Spleen (tissue), 11 donors: Measurements from ENCODE around the gene PNMA6E. TPM values are rescaled to one million over a fixed set of nuclear protein-coding genes. Genes with fewer than 3 reads are reported as not detected.

Experiments
- DNase-seq: peaks from one replicate; pipeline ENCODE4 v3.0.0-alpha.2; 2020
- H3K27ac ChIP-seq, 8 donors: fragments of 200-600 bp; sonication (generic) in 7 of 8; 1 replicate in 4 of 8; 2 replicates in 4 of 8; pipeline versions ENCODE4 v1.5.0 to v1.8.0; 2016 to 2021; ENCODE audit warnings: inconsistent platforms in 4 of 8, mild to moderate bottlenecking in 4 of 8, moderate library complexity in 1 of 8
- H3K27me3 ChIP-seq, 7 donors: fragments of 200-600 bp; sonication (generic) in 6 of 7; replicated peaks in 1 of 7; 1 replicate in 4 of 7; 2 replicates in 3 of 7; pipeline versions ENCODE4 v1.5.0 to v1.8.0; 2016 to 2021; ENCODE audit warnings: inconsistent platforms in 3 of 7, mild to moderate bottlenecking in 1 of 7
- H3K36me3 ChIP-seq, 6 donors: fragments of 200-600 bp; sonication (generic) in 5 of 6; 1 replicate in 4 of 6; 2 replicates in 2 of 6; pipeline versions ENCODE4 v1.5.0 to v1.8.0; 2016 to 2021; ENCODE audit warnings: inconsistent platforms in 2 of 6
- H3K4me1 ChIP-seq, 6 donors: fragments of 200-600 bp; sonication (generic) in 5 of 6; 1 replicate in 3 of 6; 2 replicates in 3 of 6; pipeline versions ENCODE4 v1.5.0 to v1.8.0; 2016 to 2021; ENCODE audit warnings: inconsistent platforms in 3 of 6
- H3K4me3 ChIP-seq, 8 donors: fragments of 200-600 bp; sonication (generic) in 7 of 8; 1 replicate in 4 of 8; 2 replicates in 4 of 8; pipeline versions ENCODE4 v1.5.0 to v1.8.0; 2016 to 2021; ENCODE audit warnings: inconsistent platforms in 4 of 8, mild to moderate bottlenecking in 4 of 8, moderate library complexity in 2 of 8
- H3K9me3 ChIP-seq, 8 donors: fragments of 200-600 bp; sonication (generic) in 7 of 8; 1 replicate in 4 of 8; 2 replicates in 4 of 8; pipeline versions ENCODE4 v1.5.0 to v1.8.0; 2016 to 2021; ENCODE audit warnings: inconsistent platforms in 4 of 8
- POLR2A ChIP-seq, 3 donors: fragments of 450-650 bp; IDR thresholded peaks; one replicate each; pipeline ENCODE4 v1.5.1; 2017; ENCODE audit warnings: antibody characterized with exemption in 3 of 3, mild to moderate bottlenecking in 1 of 3
- POLR2AphosphoS5 ChIP-seq, 3 donors: sonication (generic); formaldehyde crosslinking; IDR thresholded peaks; one replicate each; pipeline ENCODE4 v1.5.1; 2017; ENCODE audit warnings: antibody characterized with exemption in 3 of 3
- WGBS, 5 donors: extraction: QIAGEN DNeasy Blood & Tissue Kit in 3 of 5; methylation state at CpG; one replicate each; pipeline versions ENCODE4 v1.1.5 to v1.1.7; 2013 to 2018; 5-methylcytosine and 5-hydroxymethylcytosine counted together
- intact Hi-C: fragments of 100-400 bp; cut with DNase I; formaldehyde crosslinking; loops from one replicate; pipeline ENCODE4 v1.15.0; 2023; ENCODE audit warnings: low total_unique reads
- polyA plus RNA-seq, 3 donors: library from polyadenylated mRNA; stranded (reverse); fragments of 200-250 nt; gene quantifications; one replicate each; pipeline ENCODE4 v1.2.1, GENCODE V29; 2013
- total RNA-seq, 7 donors: library from RNA; depleted of rRNA in 3 of 7; stranded (reverse); fragments of >200 nt in 3 of 7; fragmentation: NEBNext Ultra II Directional in 4 of 7; extraction: Animal tissue kit (Norgen Biotek cat#: 25700) in 4 of 7; gene quantifications; one replicate each; pipeline versions ENCODE4 v1.1.0 to v1.2.1, GENCODE V29; 2016 to 2021
- TF ChIP-seq, protein P1 (sequence below), 11 experiments: fragments of 200-600 bp in 7 of 11; fragments of 450-650 bp in 4 of 11; sonication (generic) in 4 of 11; IDR thresholded peaks in 8 of 11; conservative IDR thresholded peaks in 3 of 11; 1 replicate in 7 of 11; 2 replicates in 4 of 11; pipeline versions ENCODE4 v1.4.0 to v1.8.0; 2016 to 2021; ENCODE audit warnings: antibody characterized with exemption in 11 of 11, inconsistent platforms in 4 of 11, mild to moderate bottlenecking in 1 of 11
- donor health status: healthy with polysubstance abuse.
- donor health status: DM: no; HTN: no; CAD: no; lungs with moderate emphysema.
- donor health status: DM: no; HTN: no; CAD: no.
- donor health status: Bipolar disorder and iron deficiency.
- donor health status: healthy.
- donor health status: DM: no; HTN: no; CAD: no.
- donor health status: DM: yes; HTN: yes; CAD: no.

The PNMA6E gene
- total and polyA plus RNA-seq, 10 donors = not detected

DNA sequence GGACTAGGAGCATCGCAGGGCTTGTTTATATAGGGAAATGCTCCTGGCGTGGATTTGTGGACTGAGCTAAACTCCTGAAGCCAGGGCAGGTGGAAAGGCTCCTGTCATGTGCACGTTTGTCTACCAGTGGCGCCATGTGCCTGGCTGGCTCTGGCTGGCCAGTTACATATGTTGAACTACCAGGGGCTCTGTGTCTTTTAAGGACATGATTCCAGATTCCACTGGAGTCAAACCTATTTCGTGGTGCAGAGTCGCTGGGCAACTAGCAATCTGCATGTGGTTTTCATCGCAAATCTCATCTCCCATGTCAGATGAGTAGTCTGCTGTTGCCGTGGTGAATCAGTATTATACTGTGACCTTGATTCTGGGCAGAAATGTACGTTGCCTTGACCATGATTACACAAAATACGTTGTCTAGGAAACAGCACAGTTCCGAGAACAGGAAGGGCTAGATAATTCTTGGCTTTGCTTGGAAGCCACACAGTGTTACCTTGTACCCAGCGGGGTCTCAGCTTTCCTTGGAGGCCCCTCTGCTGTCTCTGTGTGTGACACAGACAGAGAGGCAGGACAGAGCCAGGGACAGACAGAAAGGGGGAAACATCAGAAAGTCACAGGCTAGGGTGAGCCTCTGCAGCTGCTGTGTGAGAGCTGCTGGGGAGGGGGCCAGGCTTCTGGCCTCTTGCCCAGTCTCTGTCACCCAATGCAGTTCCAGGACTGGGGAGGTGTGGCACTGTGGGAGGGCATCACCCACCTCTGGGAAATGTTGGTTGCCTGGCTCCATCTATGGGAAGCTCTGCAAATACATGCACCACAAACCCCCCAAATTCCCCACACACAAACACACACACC, 19.2 kb downstream of the PNMA6E start:
- WGBS, 5 donors = 42 to 55% (median 53%) methylated on average over 9 to 12 of the region's 12 CpGs
- Histone ChIP-seq H3K4me3 (no peak overlapping the region), H3K9me3 (peaks cover 0 to 8% (median 0%) of the 10 kb centered on the region in 8 donors), H3K4me1 (no peaks in the 10 kb centered on the region), H3K27me3 (no peaks in the 10 kb centered on the region), H3K27ac (peak overlapping the region in 5 of 8 donors; percentile 29 to 67 (median 58)), H3K36me3 (no peaks in the 10 kb centered on the region)
- intact Hi-C loops = no loop called here
- DNase-seq = no peak
- TF ChIP-seq POLR2AphosphoS5 (IDR thresholded peaks at IDR 0.05) (peak in 2 of 3 donors; percentile 44 to 50), POLR2A (IDR thresholded peaks at IDR 0.05) (no peak)
- TF ChIP-seq, protein P1, sequence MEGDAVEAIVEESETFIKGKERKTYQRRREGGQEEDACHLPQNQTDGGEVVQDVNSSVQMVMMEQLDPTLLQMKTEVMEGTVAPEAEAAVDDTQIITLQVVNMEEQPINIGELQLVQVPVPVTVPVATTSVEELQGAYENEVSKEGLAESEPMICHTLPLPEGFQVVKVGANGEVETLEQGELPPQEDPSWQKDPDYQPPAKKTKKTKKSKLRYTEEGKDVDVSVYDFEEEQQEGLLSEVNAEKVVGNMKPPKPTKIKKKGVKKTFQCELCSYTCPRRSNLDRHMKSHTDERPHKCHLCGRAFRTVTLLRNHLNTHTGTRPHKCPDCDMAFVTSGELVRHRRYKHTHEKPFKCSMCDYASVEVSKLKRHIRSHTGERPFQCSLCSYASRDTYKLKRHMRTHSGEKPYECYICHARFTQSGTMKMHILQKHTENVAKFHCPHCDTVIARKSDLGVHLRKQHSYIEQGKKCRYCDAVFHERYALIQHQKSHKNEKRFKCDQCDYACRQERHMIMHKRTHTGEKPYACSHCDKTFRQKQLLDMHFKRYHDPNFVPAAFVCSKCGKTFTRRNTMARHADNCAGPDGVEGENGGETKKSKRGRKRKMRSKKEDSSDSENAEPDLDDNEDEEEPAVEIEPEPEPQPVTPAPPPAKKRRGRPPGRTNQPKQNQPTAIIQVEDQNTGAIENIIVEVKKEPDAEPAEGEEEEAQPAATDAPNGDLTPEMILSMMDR (IDR thresholded peaks at IDR 0.05 in 8 of 11, conservative IDR thresholded peaks at IDR 0.05 in 3 of 11) = peak in 1 of 11 experiments; percentile 25

DNA sequence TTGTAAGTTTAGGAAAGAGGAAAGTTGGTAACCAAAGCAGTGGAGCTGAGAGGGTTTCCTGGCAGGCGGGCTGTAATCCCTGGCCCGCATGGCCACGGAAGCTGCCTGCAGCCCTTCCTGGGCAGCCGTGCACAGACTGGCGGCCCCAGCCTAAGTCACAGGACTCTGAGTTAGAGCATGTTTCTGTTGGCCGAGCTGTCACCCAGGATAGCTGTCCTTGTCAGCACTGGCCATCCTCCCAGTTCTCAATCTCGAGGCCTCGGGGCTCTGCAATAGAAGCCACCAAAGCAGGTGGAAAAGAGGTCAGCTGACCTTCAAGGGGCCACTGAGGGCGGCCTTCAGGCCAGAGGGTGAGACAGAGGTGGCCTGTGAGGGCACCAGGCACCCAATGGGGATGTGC, 20.5 kb downstream of the PNMA6E start:
- intact Hi-C loops = no loop called here
- H3K36me3 ChIP-seq = no peaks in the 10 kb centered on the region
- H3K4me3 ChIP-seq = no peak overlapping the region
- TF ChIP-seq POLR2AphosphoS5 (IDR thresholded peaks at IDR 0.05) (peak in 1 of 3 donors; percentile 35), POLR2A (IDR thresholded peaks at IDR 0.05) (no peak)
- H3K9me3 ChIP-seq = peaks cover 0 to 9% (median 0%) of the 10 kb centered on the region in 8 donors
- H3K27me3 ChIP-seq = peaks cover 0 to 1% (median 0%) of the 10 kb centered on the region in 7 donors
- DNase-seq = no peak
- WGBS, 5 donors = 57 to 77% (median 73%) methylated on average over 6 to 9 of the region's 9 CpGs
- no peaks in the 10 kb centered on the region for H3K4me1 ChIP-seq
- peak overlapping the region in 5 of 8 donors; percentile 29 to 67 (median 58) for H3K27ac ChIP-seq

DNA sequence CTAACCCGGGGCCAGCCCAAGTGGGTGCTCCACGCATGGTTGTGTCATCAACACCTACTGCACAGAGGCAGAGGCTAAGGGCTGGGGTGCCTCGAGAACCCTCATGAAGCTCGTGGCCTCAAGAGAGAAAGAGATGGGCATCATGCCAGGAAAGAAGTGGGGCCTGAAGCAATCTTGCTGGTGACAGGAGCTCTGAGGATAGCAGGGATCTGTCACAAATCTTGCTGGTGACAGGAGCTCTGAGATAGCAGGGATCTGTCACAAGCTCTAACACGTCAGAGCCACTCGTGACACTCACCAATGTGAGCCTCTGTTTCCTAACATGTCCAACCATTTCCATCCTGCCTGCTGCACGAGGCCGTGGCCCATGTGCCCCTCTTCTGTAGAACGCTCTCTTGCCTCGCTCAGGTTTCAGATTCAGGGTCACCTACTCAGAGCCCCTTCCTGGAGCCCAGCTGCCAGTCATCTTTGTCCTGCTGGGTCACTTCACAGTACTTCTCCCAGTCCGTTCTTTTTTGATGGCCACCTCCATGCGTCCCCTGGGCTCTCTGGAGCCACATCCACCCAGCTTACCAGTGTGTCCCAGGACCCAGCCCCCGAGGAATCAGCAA, 21.1 kb downstream of the PNMA6E start:
- H3K36me3 ChIP-seq = no peaks in the 10 kb centered on the region
- peaks cover 0 to 4% (median 0%) of the 10 kb centered on the region in 7 donors for H3K27me3 ChIP-seq
- no peak for DNase-seq
- 64 to 79% (median 69%) methylated on average over 11 to 13 of the region's 13 CpGs for WGBS, 5 donors
- peaks cover 0 to 9% (median 0%) of the 10 kb centered on the region in 8 donors for H3K9me3 ChIP-seq
- TF ChIP-seq, protein P1 (IDR thresholded peaks at IDR 0.05 in 8 of 11, conservative IDR thresholded peaks at IDR 0.05 in 3 of 11) = no peak
- TF ChIP-seq POLR2A (IDR thresholded peaks at IDR 0.05) (no peak), POLR2AphosphoS5 (IDR thresholded peaks at IDR 0.05) (no peak)
- H3K4me3 ChIP-seq = no peak overlapping the region
- H3K27ac ChIP-seq = peak overlapping the region in 4 of 8 donors; percentile 50 to 67 (median 62)
- intact Hi-C loops = no loop called here
- no peaks in the 10 kb centered on the region for H3K4me1 ChIP-seq

DNA sequence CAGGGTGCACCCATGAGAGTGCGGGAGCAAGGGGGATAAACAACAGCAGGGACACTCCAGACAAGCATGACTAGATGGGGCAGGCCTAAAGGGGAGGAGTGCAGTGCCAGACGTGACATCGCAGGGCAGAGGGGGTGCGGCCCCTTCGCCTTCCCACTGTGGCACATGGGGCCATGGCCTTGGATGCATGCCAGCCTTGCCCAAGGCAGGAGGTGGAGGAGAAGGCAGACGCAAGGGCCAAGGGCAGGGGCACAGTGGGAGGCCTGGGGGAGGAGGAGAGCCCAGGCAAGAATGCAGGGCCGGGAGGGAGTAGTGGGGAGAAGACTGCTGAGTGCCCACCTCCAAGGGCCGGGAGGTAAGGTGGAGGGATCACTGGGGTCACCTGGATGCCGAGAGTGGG, 21.6 kb downstream of the PNMA6E start:
- peak overlapping the region in 3 of 8 donors; percentile 50 to 67 (median 66) for H3K27ac ChIP-seq
- TF ChIP-seq POLR2A (IDR thresholded peaks at IDR 0.05) (no peak), POLR2AphosphoS5 (IDR thresholded peaks at IDR 0.05) (no peak)
- TF ChIP-seq, protein P1 (IDR thresholded peaks at IDR 0.05 in 8 of 11, conservative IDR thresholded peaks at IDR 0.05 in 3 of 11) = no peak
- intact Hi-C loops = no loop called here

More for the DNA sequence above, 21.6 kb downstream of the PNMA6E start:
- H3K9me3 ChIP-seq = peaks cover 0 to 9% (median 0%) of the 10 kb centered on the region in 8 donors
- no peak overlapping the region for H3K4me3 ChIP-seq
- no peak for DNase-seq
- 71 to 83% (median 78%) methylated on average over 9 of the region's 9 CpGs for WGBS, 5 donors
- H3K4me1 ChIP-seq = no peaks in the 10 kb centered on the region
- peaks cover 0 to 4% (median 0%) of the 10 kb centered on the region in 7 donors for H3K27me3 ChIP-seq
- H3K36me3 ChIP-seq = no peaks in the 10 kb centered on the region
